Stimulated activated CD4-positive, alpha-beta T cell treated with anti-CD3 and anti-CD28 coated beads, Interleukin-15, amount 100 ng/mL, for 1 hour (primary cell): ENCODE data around the gene DNAH17.

Source experiments
- DNase-seq, 2 donors: peaks; one replicate each; pipeline ENCODE4 v3.0.0-alpha.2; 2020; ENCODE audit warnings: low read depth in 1 of 2, low spot score in 1 of 2

Gene DNAH17

DNA sequence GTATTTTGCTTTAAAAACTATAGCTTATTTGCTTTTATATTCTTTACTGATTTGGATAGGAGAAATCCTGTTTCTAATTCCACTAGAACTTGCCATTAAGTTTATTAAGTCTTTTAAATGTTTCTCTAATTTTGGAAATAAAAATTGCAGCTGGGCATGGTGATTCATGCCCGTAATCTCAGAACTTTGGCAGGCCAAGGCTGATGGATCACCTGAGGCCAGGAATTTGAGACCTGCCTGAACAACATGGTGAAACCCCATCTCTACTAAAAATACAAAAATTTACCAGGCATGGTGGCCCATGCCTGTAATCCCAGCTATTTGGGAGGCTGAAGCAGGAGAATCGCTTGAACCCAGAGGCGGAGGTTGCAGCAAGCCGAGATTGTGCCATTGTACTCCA is 30.7 kb downstream of the DNAH17 start:
- DNase-seq = no peak

- DNase-seq = no peak
Measured at GRCh38 chr17:78544881-78545755, 32.1 kb downstream of the DNAH17 start.

DNA sequence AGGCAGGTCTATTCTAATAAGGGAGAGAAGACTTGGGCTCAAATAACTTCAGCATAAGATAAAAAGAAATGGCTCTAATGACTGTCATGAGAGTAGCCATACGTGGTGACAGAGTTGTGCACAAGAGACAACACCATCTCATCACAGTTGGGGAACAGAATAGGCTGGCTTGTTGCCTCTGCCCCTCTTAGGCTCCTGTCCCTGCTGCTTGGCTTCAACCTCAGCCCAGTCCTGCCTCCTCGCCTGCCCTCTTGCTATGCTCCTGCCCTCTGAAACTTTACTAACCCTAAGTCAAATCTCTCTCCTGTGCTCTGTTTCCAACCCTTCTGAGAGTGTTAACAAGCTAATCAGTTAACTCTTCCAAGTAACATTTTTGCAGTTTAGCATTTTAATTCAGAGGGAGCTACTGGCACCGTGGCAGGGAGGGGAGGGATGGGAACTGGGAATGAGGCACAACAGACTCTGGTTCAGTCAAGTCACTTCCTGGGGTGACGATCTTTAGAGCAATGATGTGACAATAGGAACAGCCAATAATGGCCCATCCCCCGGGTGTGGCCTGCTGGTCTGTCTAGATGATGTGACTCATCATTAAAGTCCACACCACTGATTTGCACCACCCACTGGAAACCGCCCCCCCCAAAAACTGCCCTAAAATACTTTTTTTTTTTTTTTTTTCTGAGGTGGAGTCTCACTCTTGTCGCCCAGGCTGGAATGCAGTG is 35.5 kb downstream of the DNAH17 start:
- DNase-seq = no peak

DNA sequence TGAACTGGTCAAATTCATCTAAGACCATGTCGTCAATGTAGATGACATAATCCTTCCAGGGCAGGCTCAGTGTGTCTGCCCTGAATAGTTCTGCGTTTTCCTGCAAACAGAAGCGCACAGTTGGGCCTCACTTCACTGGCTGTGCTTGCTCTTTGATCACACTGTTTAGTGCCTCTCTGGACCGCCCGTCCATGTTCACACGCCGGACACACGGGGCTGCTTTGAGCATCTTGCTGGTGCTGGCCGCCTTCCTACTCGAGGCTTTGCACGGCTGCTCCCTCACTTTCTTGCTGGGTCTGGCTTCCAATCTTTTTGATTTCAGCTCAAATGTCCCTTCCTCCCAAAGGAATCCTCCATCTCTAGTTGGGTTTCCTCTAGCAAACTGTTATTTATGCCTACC is 37.4 kb downstream of the DNAH17 start:
- no peak for DNase-seq

GRCh38 chr17:78538033-78538776 is 39.0 kb downstream of the DNAH17 start:
- DNase-seq = no peak

DNA sequence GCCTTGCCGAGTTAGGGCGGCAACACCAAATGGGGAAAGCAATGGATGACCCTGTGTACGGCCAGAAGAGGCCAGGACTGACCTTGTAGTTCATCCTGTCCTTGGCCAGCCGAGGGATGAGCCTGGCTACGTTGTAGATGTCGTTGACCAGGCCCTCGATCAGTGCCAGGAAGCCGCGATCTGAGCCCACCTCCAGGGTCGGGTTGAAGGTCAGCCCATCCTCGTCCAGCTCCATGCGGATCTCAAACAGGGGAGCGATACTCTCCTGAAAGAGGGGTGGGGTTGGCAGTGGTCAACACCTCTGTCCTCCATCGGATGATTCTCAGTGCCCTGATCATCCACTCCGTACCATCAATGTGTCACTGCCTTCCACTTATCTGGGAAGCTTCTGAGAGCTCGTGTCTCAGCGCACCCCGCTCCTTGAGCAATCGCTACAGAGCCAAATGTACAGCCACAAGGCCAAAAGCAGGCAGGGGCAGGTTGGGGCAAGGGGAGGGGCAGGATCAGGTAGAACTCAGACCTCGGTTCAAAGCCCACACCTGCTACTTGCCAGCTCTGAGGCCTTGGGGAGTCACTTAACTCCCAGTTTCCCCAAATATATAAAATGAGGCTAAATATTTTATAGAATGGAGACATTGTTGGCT is 39.9 kb downstream of the DNAH17 start:
- no peak for DNase-seq

GRCh38 chr17:78535273-78536197 is 41.7 kb downstream of the DNAH17 start:
- no peak for DNase-seq

GRCh38 chr17:78534492-78535272 is 42.5 kb downstream of the DNAH17 start:
- no peak for DNase-seq

DNA sequence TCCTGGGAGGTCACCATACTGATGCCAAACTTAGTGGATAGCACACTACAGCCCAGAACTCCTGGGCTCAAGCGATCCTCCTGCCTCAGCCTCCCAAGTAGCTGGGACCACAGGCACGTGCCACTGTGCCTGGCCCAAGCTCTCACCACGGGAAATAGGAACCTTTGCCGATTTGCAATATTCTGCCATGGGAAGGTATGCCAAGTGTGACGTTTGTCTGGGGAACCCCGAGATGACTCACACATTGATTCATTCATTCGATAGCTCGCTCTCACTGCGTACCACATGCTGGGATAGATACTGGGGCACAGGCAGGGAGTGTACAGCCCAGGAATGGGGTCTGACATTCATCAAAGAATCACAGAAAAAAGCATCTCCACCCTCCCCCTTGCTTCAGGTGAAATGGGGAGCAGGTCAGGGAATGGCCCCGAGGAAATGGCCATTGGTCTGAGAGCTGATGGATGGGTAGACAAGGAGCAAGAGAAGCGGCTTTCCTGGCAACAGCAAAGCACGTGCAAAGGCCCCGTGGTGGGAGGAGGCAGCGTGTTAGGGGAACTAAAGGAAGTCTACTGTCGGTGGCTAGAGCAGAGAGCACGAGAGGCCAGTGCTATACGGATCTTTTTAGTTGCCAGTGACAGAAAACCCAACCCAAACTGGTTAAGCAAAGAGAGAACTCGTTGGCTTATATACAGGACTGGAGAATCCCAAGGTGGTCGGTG is 44.1 kb downstream of the DNAH17 start:
- no peak for DNase-seq

DNA sequence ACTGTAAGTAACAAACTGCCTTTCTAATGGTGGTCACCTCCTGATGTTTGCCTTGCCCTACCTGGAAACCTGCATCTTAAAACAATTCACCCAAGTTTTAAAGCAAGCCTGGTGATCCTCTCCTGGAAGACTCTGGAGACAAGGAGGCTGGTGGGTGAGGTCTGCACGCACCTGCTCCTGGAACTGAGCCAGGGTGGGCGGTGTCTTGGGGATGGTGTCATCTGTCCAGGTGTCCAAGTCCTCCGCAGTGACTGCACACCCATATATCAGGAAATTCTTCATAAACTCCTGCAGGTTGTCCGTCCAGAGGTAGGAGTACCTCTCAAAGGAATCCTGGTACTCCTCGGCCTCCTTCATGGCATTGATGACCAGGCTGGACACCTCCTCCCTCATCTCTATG is 44.9 kb downstream of the DNAH17 start:
- no peak for DNase-seq

- DNase-seq = no peak
Measured at GRCh38 chr17:78530675-78531074, 46.5 kb downstream of the DNAH17 start.

GRCh38 chr17:78529871-78530670 is 47.1 kb downstream of the DNAH17 start:
- no peak for DNase-seq

DNA sequence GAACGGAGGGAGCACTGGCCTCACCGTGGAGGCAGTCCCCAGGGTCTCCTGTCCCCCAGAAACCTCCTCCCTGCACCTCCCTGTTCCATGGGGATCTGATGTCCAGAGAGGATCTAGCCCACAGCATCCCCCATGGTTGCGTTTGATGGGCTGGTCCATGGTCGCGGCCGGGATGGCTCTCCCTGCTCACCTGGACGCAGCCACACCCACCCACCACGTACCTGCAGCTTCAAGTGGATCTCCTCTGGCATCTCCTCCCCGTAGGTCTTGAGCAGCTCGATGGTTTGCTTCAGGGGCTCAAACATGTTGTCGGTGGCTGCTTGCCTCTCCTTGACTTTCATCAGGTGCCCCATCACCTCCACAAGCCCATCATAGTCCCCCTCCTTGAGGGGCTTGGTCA is 47.9 kb downstream of the DNAH17 start:
- DNase-seq = no peak

DNA sequence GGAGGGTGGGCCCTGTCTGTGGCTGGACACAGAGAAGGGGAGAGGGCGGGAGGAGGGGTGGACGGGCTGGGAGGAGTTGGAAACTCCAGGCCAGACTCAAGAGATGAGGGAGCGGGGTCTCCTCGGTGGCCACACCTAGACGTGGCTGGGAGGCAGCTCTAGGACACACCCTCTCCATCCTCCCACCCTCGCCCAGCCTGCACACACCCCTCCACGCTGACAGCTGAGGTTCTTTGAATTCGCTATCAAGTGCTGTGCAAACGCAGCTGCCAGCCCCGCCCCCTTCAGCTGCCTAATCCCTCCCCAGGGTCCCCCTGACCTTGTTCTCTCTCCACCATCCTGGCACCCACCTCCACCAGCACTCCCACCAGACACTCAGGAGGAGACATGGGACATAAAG is 48.7 kb downstream of the DNAH17 start:
- DNase-seq = no peak

- DNase-seq = no peak
Measured at GRCh38 chr17:78527345-78527744, 49.9 kb downstream of the DNAH17 start.

GRCh38 chr17:78526231-78527025 is 50.8 kb downstream of the DNAH17 start:
- DNase-seq = no peak

DNA sequence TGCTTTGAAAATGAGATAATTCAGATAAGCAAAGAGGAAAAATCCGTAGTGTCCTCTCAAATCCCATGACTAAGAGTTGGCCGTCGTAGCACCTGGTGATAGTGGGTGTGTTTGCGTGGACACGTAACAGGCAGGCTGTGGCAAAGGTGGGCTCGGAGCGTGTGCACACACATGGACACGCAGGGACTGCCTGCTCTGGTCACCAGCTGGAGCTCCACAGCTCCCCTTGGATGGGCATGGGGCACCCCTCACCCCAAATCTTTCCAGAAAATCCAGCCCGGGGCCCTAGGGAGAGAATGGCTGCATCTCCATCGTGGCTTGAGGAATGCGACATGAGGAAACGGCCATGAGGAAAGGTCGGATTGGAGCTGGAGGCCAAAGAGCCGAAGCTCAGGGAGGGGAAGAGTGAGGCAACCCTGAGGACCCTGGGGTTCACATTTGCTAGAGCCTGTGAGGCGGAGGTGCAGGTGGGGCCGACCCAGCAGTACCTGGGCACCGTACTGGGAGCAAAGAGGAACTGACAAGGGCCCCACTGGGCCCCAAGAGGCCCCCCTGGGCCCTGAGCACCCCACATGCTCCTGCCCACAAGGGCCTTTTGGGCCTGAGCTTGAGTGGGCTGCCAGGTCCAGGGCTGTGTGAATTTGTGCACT is 51.6 kb downstream of the DNAH17 start:
- DNase-seq = no peak
